Testis (tissue), 2 donors: ENCODE measurements around the gene DDAH1.

ENCODE experiments used
- POLR2A ChIP-seq: fragments of 450-650 bp; IDR thresholded peaks from one replicate; pipeline ENCODE4 v1.6.1; 2017; ENCODE audit warnings: antibody characterized with exemption, mild to moderate bottlenecking, moderate library complexity
- TF ChIP-seq, protein P1 (sequence below), 3 experiments: fragments of 450-650 bp in 2 of 3; fragments of 200-600 bp in 1 of 3; sonication (generic) in 1 of 3; IDR thresholded peaks; one replicate each; pipeline ENCODE4 v1.5.1; 2016 to 2019; ENCODE audit warnings: antibody characterized with exemption in 3 of 3, mild to moderate bottlenecking in 2 of 3, moderate library complexity in 1 of 3

- TF ChIP-seq, protein P1, sequence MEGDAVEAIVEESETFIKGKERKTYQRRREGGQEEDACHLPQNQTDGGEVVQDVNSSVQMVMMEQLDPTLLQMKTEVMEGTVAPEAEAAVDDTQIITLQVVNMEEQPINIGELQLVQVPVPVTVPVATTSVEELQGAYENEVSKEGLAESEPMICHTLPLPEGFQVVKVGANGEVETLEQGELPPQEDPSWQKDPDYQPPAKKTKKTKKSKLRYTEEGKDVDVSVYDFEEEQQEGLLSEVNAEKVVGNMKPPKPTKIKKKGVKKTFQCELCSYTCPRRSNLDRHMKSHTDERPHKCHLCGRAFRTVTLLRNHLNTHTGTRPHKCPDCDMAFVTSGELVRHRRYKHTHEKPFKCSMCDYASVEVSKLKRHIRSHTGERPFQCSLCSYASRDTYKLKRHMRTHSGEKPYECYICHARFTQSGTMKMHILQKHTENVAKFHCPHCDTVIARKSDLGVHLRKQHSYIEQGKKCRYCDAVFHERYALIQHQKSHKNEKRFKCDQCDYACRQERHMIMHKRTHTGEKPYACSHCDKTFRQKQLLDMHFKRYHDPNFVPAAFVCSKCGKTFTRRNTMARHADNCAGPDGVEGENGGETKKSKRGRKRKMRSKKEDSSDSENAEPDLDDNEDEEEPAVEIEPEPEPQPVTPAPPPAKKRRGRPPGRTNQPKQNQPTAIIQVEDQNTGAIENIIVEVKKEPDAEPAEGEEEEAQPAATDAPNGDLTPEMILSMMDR (IDR thresholded peaks at IDR 0.05): no peak
- no peak for TF ChIP-seq POLR2A
Observed at GRCh38 chr1:85313888-85314696, 150.9 kb downstream of the DDAH1 start.
